ENCODE results near the gene SLC8A2.

DNA sequence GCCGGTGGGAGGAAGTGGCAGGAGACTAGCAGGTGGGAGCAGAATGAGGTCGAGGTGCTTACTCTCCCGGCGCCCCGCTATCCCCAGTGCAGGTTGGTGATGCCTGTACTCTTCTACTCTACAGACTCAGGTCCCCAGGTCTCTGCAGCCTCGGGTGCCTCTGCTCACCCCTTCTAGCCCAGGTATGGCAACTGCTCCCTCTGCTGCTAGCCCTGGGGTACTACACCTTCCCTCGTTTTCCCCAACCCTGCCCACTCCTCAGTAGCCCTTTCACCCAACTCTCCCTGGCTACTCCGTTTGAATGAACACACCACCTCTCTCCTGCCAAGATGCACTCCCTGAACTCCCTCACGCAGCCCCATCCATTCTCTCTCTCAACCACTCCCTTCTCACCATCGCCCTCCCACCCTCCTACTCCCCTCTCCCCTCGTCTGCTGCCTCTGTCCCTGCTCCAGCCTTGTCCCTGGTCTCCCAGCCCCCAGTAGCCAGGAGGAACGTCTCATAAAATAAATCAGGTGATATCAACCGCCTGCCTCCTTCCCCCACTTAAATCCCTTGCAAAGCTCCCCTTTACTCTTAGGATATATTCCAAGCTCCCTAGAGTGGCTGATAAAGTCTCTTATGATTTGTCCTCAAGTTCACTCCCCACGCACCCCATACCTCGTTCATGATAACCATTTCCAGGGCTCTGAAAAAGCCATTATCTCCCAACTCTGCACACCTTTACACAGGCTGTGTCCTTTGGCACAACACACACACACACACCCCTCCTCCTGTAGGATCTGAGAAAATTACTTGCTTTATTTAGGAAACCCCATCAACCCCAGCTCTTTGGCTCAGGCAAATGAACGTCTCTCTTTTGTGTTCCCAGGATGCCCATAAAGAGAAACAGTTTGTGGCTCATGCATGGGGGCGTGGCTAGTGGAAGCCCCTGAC lies 44.2 kb downstream of the SLC8A2 start:
- no peak for TF ChIP-seq EZH2phosphoT487 (IDR thresholded peaks at IDR 0.05)
- TF ChIP-seq, protein P1, sequence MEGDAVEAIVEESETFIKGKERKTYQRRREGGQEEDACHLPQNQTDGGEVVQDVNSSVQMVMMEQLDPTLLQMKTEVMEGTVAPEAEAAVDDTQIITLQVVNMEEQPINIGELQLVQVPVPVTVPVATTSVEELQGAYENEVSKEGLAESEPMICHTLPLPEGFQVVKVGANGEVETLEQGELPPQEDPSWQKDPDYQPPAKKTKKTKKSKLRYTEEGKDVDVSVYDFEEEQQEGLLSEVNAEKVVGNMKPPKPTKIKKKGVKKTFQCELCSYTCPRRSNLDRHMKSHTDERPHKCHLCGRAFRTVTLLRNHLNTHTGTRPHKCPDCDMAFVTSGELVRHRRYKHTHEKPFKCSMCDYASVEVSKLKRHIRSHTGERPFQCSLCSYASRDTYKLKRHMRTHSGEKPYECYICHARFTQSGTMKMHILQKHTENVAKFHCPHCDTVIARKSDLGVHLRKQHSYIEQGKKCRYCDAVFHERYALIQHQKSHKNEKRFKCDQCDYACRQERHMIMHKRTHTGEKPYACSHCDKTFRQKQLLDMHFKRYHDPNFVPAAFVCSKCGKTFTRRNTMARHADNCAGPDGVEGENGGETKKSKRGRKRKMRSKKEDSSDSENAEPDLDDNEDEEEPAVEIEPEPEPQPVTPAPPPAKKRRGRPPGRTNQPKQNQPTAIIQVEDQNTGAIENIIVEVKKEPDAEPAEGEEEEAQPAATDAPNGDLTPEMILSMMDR (IDR thresholded peaks at IDR 0.05), result peak; percentile 81
- TF ChIP-seq EZH2 (IDR thresholded peaks at IDR 0.05), result no peak
